Measurements from ENCODE around the gene FBXO10. TPM values are rescaled to one million over a fixed set of nuclear protein-coding genes. Genes with fewer than 3 reads are reported as not detected.
"Not testable (repeated sequence)": the region's sequence is repeated elsewhere in the genome, so short reads cannot be mapped to it uniquely, and the experiment has no call there.

Gene FBXO10
- total and polyA plus RNA-seq, 5 donors from 2014 or later = 0.40 to 2.4 (median 0.93) TPM

DNA sequence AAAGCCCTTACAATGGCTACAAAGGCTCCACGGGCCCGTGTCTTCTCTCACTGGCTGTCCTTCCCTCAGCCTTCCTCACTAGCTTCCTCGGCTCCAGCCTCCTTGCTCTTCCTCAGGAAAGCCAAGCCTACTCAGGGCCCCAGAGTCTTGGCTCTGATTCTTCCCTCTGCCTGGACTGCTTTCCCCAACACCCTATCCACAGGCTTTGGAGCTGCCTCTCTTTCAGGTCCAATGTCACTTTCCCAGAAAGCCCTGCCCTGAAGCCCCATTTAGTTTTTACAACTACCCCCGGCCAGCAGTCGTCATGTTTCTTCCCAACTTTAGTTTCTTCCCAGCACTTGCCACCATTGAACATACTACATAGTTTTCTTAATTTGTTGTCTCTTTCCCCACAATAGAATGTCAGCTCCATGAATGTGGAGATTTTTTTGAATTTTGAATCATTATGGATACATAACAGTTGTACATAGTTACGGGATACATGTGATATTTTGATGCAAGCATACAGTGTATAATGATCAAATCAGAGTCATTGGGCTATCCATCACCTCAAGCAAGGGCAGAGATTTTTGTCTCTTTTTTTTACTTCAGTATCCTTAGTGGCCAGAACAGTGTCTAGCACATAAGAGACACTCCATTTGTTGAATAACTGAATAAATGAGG is 33.7 kb upstream of the FBXO10 start:
- Mint-ChIP-seq H3K9me3 (no peaks in the 10 kb centered on the region), H3K4me3 (no peak overlapping the region), H3K27me3 (peaks cover 24% of the 10 kb centered on the region), H3K4me1 (no peaks in the 10 kb centered on the region), H3K27ac (no peak overlapping the region), H3K36me3 (no peaks in the 10 kb centered on the region)
- no peak for DNase-seq
- Histone ChIP-seq H3K9me3 (ENCODE audit: control insufficient read depth in 2 of 2, low read length in 2 of 2) (no peaks in the 10 kb centered on the region), H3K4me3 (ENCODE audit: low read depth, low read length) (no peak overlapping the region), H3K36me3 (ENCODE audit: control insufficient read depth, insufficient read depth, low read length) (no peaks in the 10 kb centered on the region), H3K27me3 (ENCODE audit: control insufficient read depth, insufficient read depth, low read length) (peaks cover 9% of the 10 kb centered on the region), H3K27ac (ENCODE audit: insufficient read depth, low read length, poor library complexity, severe bottlenecking) (no peak overlapping the region), H3K4me1 (ENCODE audit: control insufficient read depth, insufficient read depth, low read length, poor library complexity, severe bottlenecking) (no peaks in the 10 kb centered on the region)
- ATAC-seq (ENCODE audit: low read depth in 2 of 2) = no peak

DNA sequence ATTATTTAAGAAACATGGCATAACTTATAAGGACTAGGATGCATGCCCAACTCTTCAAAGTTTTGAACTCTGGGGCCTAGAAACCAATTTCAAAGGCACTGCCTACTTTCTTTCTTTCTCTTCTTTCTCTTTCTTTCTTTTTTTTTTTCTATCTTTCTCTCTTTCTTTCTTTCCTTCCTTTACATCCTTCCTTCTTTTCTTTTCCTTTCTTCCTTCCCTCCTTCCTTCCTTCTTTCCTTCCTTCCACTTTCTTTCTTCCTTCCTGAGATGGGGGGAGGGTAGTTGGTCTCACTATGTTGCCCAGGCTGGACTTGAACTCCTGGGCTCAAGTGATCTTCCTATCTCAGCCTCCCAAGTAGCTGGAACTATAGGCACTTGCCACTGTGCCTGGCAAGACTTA is 32.1 kb upstream of the FBXO10 start:
- H3K27me3 Mint-ChIP-seq = peaks cover 24% of the 10 kb centered on the region

DNA sequence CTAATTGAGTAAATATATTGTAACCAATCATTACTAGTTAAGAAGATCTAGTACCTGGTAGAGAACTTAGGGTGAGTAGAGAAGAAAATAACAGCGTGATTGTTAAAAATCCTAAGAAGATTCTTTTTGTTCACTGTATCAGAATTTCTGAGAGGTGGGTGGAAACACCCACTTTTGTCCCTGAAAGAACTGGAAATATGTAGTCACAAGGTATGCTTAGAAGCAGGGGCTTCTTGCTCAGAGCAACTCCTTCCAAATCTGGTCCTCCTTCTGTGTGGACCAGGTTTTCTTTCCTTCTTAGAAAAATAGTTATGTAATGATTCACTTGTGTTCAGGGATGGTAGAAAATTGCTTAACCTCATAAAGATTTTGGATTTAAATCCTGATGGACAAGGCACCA is 28.1 kb upstream of the FBXO10 start:
- H3K36me3 ChIP-seq (ENCODE audit: control insufficient read depth, insufficient read depth, low read length) = no peaks in the 10 kb centered on the region
- Mint-ChIP-seq H3K27ac (no peak overlapping the region), H3K4me3 (no peak overlapping the region), H3K9me3 (no peaks in the 10 kb centered on the region), H3K27me3 (peaks cover 49% of the 10 kb centered on the region), H3K4me1 (no peaks in the 10 kb centered on the region), H3K36me3 (no peaks in the 10 kb centered on the region)
- H3K27me3 ChIP-seq (ENCODE audit: control insufficient read depth, insufficient read depth, low read length) = peaks cover 9% of the 10 kb centered on the region
- H3K4me1 ChIP-seq (ENCODE audit: control insufficient read depth, insufficient read depth, low read length, poor library complexity, severe bottlenecking) = no peaks in the 10 kb centered on the region
- DNase-seq (no peak), ATAC-seq (ENCODE audit: low read depth in 2 of 2) (no peak)
- no peak overlapping the region for H3K4me3 ChIP-seq (ENCODE audit: low read depth, low read length)
- H3K9me3 ChIP-seq (ENCODE audit: control insufficient read depth in 2 of 2, low read length in 2 of 2) = no peaks in the 10 kb centered on the region
- no peak overlapping the region for H3K27ac ChIP-seq (ENCODE audit: insufficient read depth, low read length, poor library complexity, severe bottlenecking)

More for the DNA sequence above, 32.1 kb upstream of the FBXO10 start:
- Mint-ChIP-seq H3K27ac (peak overlapping the region in 1 of 3 donors; percentile 38), H3K4me1 (no peaks in the 10 kb centered on the region), H3K36me3 (no peaks in the 10 kb centered on the region), H3K9me3 (no peaks in the 10 kb centered on the region), H3K4me3 (no peak overlapping the region)
- no peak overlapping the region for H3K27ac ChIP-seq (ENCODE audit: insufficient read depth, low read length, poor library complexity, severe bottlenecking)
- no peaks in the 10 kb centered on the region for H3K9me3 ChIP-seq (ENCODE audit: control insufficient read depth in 2 of 2, low read length in 2 of 2)
- no peak for DNase-seq
- H3K4me3 ChIP-seq (ENCODE audit: low read depth, low read length) = no peak overlapping the region
- H3K4me1 ChIP-seq (ENCODE audit: control insufficient read depth, insufficient read depth, low read length, poor library complexity, severe bottlenecking) = no peaks in the 10 kb centered on the region
- ATAC-seq (ENCODE audit: low read depth in 2 of 2) = no peak
- no peaks in the 10 kb centered on the region for H3K36me3 ChIP-seq (ENCODE audit: control insufficient read depth, insufficient read depth, low read length)
- peaks cover 5% of the 10 kb centered on the region for H3K27me3 ChIP-seq (ENCODE audit: control insufficient read depth, insufficient read depth, low read length)

DNA sequence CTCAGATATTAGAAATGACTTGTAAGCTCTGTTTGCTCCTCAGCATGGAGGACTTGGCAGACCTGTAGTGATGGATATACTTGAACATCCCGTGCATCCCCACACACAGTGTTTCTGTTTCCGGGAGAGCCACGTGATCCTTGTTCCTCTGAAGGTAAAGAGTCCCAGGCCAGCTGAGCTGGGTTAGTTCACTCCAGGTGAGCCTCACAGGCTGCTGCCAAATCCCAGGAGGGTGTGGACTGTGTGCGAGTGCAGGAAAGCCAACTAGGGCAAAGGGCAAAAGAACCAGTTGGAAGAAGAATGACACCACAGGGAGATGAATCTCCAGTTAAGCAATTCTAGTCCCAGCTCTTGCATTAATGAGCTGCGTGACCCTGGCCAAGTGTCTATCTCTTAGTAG is 26.6 kb upstream of the FBXO10 start:
- H3K27me3 ChIP-seq (ENCODE audit: control insufficient read depth, insufficient read depth, low read length) = peaks cover 10% of the 10 kb centered on the region
- H3K9me3 Mint-ChIP-seq = no peaks in the 10 kb centered on the region
- no peak overlapping the region for H3K4me3 Mint-ChIP-seq
- H3K36me3 Mint-ChIP-seq = no peaks in the 10 kb centered on the region
- H3K4me3 ChIP-seq (ENCODE audit: low read depth, low read length) = no peak overlapping the region
- H3K36me3 ChIP-seq (ENCODE audit: control insufficient read depth, insufficient read depth, low read length) = no peaks in the 10 kb centered on the region
- H3K4me1 Mint-ChIP-seq = no peaks in the 10 kb centered on the region
- H3K27me3 Mint-ChIP-seq = peaks cover 48% of the 10 kb centered on the region
- H3K27ac ChIP-seq (ENCODE audit: insufficient read depth, low read length, poor library complexity, severe bottlenecking) = no peak overlapping the region
- no peaks in the 10 kb centered on the region for H3K4me1 ChIP-seq (ENCODE audit: control insufficient read depth, insufficient read depth, low read length, poor library complexity, severe bottlenecking)
- H3K9me3 ChIP-seq (ENCODE audit: control insufficient read depth in 2 of 2, low read length in 2 of 2) = no peaks in the 10 kb centered on the region
- ATAC-seq (ENCODE audit: low read depth in 2 of 2) (no peak), DNase-seq (no peak)
- no peak overlapping the region for H3K27ac Mint-ChIP-seq

DNA sequence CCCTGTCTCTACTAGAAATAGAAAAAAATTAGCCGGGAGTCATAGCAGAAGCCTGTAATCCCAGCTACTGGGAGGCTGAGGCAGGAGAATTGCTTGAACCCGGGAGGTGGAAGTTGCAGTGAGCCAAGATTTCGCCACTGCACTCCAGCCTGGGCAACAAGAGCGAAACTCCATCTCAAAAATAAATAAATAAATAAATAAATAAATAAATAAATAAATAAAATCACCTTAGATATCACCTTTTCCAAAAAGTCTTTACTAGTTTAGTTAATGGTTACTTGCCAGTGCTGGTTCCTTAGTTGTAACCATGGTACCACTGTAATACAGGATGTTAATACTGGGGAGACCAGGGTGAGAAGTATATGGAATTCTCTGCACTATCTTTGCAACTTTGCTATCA is 25.9 kb upstream of the FBXO10 start:
- H3K36me3 ChIP-seq (ENCODE audit: control insufficient read depth, insufficient read depth, low read length); H3K27ac Mint-ChIP-seq; H3K9me3 Mint-ChIP-seq; ATAC-seq (ENCODE audit: low read depth in 2 of 2); H3K4me1 Mint-ChIP-seq; DNase-seq; H3K9me3 ChIP-seq (ENCODE audit: control insufficient read depth in 2 of 2, low read length in 2 of 2); H3K4me3 ChIP-seq (ENCODE audit: low read depth, low read length); H3K27ac ChIP-seq (ENCODE audit: insufficient read depth, low read length, poor library complexity, severe bottlenecking); H3K4me1 ChIP-seq (ENCODE audit: control insufficient read depth, insufficient read depth, low read length, poor library complexity, severe bottlenecking); H3K36me3 Mint-ChIP-seq; H3K4me3 Mint-ChIP-seq: not testable (repeated sequence)
- H3K27me3 ChIP-seq (ENCODE audit: control insufficient read depth, insufficient read depth, low read length) = peaks cover 13% of the 10 kb centered on the region
- peaks cover 43% of the 10 kb centered on the region for H3K27me3 Mint-ChIP-seq

DNA sequence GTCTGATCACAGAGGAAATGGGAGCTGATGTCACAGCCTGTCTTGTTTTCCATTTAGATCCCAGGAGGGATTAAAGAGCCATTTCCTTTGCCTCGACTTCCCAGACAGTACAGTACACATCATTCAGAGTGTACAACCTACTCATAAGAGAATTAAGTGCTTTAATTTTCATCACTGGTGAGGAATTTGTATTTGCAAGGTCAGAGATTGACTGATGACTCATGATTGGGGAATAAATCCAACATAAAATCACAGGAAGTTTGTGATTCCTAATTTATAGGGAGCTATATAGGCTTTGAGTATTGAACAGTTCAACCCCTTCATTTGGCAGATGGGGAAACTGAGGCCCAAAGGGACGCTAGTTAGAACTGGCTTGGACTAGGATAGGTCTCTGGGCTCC is 20.3 kb upstream of the FBXO10 start:
- no peak overlapping the region for H3K27ac ChIP-seq (ENCODE audit: insufficient read depth, low read length, poor library complexity, severe bottlenecking)
- H3K36me3 ChIP-seq (ENCODE audit: control insufficient read depth, insufficient read depth, low read length) = no peaks in the 10 kb centered on the region
- no peak for ATAC-seq (ENCODE audit: low read depth in 2 of 2)
- peaks cover 42% of the 10 kb centered on the region for H3K27me3 Mint-ChIP-seq
- H3K36me3 Mint-ChIP-seq = no peaks in the 10 kb centered on the region
- H3K9me3 Mint-ChIP-seq = no peaks in the 10 kb centered on the region
- no peak overlapping the region for H3K4me3 Mint-ChIP-seq
- H3K4me1 ChIP-seq (ENCODE audit: control insufficient read depth, insufficient read depth, low read length, poor library complexity, severe bottlenecking) = peaks cover 18% of the 10 kb centered on the region
- H3K4me3 ChIP-seq (ENCODE audit: low read depth, low read length) = no peak overlapping the region
- no peak overlapping the region for H3K27ac Mint-ChIP-seq
- no peak for DNase-seq
- peaks cover 4 to 21% (median 15%) of the 10 kb centered on the region in 4 donors for H3K4me1 Mint-ChIP-seq
- H3K27me3 ChIP-seq (ENCODE audit: control insufficient read depth, insufficient read depth, low read length) = peaks cover 21% of the 10 kb centered on the region
- no peaks in the 10 kb centered on the region for H3K9me3 ChIP-seq (ENCODE audit: control insufficient read depth in 2 of 2, low read length in 2 of 2)

DNA sequence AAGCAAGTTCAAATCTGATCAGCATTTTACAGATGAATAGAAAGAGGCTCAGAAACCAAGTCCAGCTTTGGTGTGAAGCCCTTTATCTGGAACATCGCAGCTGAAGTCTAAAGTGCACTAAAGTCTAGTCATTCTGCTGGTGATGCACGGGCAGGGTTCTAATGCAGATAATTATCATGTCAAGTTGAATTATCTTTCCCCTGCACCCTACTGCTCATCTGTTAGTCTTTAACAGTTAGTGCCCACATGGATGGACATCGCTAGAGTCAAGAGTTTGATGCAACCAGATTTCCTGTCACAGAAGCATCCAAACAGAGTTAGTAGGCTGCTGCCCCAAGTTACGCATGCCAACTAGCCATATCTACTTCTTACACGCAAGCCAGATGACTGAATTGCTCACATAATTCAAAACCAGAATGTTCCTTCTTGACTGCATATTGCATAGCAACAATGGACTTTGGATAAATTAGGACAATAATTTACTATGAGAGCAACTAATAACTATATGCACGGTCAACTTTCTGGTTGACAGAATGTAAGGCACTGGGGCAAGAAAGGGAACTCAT is 17.8 kb upstream of the FBXO10 start:
- Mint-ChIP-seq H3K27me3 (peaks cover 24% of the 10 kb centered on the region), H3K36me3 (no peaks in the 10 kb centered on the region), H3K9me3 (no peaks in the 10 kb centered on the region), H3K4me1 (peaks cover 4 to 42% (median 32%) of the 10 kb centered on the region in 4 donors), H3K27ac (peak overlapping the region in 1 of 3 donors; percentile 72), H3K4me3 (peak overlapping the region; percentile 72 to 82 (median 79))
- DNase-seq (no peak), ATAC-seq (ENCODE audit: low read depth in 2 of 2) (no peak)
- peak overlapping the region; percentile 58 for H3K4me3 ChIP-seq (ENCODE audit: low read depth, low read length)
- H3K27me3 ChIP-seq (ENCODE audit: control insufficient read depth, insufficient read depth, low read length) = peaks cover 16% of the 10 kb centered on the region
- H3K9me3 ChIP-seq (ENCODE audit: control insufficient read depth in 2 of 2, low read length in 2 of 2) = no peaks in the 10 kb centered on the region
- peaks cover 29% of the 10 kb centered on the region for H3K4me1 ChIP-seq (ENCODE audit: control insufficient read depth, insufficient read depth, low read length, poor library complexity, severe bottlenecking)
- peaks cover 3% of the 10 kb centered on the region for H3K36me3 ChIP-seq (ENCODE audit: control insufficient read depth, insufficient read depth, low read length)
- H3K27ac ChIP-seq (ENCODE audit: insufficient read depth, low read length, poor library complexity, severe bottlenecking) = no peak overlapping the region
